CD14-positive monocyte (primary cell): ENCODE data around the gene ILK. TPM values are rescaled to one million over a fixed set of nuclear protein-coding genes. Genes with fewer than 3 reads are reported as not detected.

Experiments
- DNase-seq, 3 donors: peaks; one replicate each; pipeline ENCODE4 v3.0.0-alpha.2; 2011 to 2022
- H2AFZ ChIP-seq: 2 replicates; pipeline ENCODE4 v1.6.0; 2012; ENCODE audit warnings: mild to moderate bottlenecking, low read depth, low read length, inconsistent platforms; ENCODE audit not compliant: insufficient read depth, poor library complexity, severe bottlenecking
- H3K27ac ChIP-seq, 2 donors: 1 replicate in 1 of 2; 2 replicates in 1 of 2; pipeline ENCODE4 v1.5.1; 2012 to 2013; ENCODE audit warnings: low read length in 2 of 2, control low read depth in 1 of 2, inconsistent platforms in 1 of 2, low read depth in 1 of 2, mild to moderate bottlenecking in 1 of 2
- H3K27me3 ChIP-seq, 2 donors: one replicate each; pipeline versions ENCODE4 v1.6.0 to v1.6.1; 2011 to 2013; ENCODE audit warnings: low read length in 2 of 2; ENCODE audit not compliant: control insufficient read depth in 2 of 2, insufficient read depth in 2 of 2
- H3K36me3 ChIP-seq, 2 donors: replicated peaks in 1 of 2; 1 replicate in 1 of 2; 2 replicates in 1 of 2; pipeline versions ENCODE4 v1.5.1 to v1.6.1; 2012 to 2013; ENCODE audit warnings: low read length in 2 of 2, control low read depth in 1 of 2, inconsistent platforms in 1 of 2, mild to moderate bottlenecking in 1 of 2; ENCODE audit not compliant: insufficient read depth in 2 of 2, control insufficient read depth in 1 of 2
- H3K4me1 ChIP-seq, 2 donors: 1 replicate in 1 of 2; 2 replicates in 1 of 2; pipeline versions ENCODE4 v1.5.1 to v1.6.1; 2012 to 2013; ENCODE audit warnings: low read length in 2 of 2, control low read depth in 1 of 2, inconsistent platforms in 1 of 2, mild to moderate bottlenecking in 1 of 2, moderate library complexity in 1 of 2; ENCODE audit not compliant: insufficient read depth in 2 of 2, control insufficient read depth in 1 of 2
- H3K4me2 ChIP-seq: replicated peaks from 2 replicates; pipeline ENCODE3; 2012; ENCODE audit warnings: low read length, moderate library complexity, mild to moderate bottlenecking; ENCODE audit not compliant: poor library complexity, severe bottlenecking; ENCODE audit errors: extremely low read depth
- H3K4me3 ChIP-seq, 3 experiments: fragments of 200-600 bp in 1 of 3; sonication (generic) in 1 of 3; replicated peaks in 1 of 3; 1 replicate in 2 of 3; 2 replicates in 1 of 3; pipeline ENCODE4 v1.5.1; 2011 to 2013; ENCODE audit warnings: low read length in 3 of 3, mild to moderate bottlenecking in 3 of 3, control low read depth in 2 of 3, low read depth in 2 of 3, inconsistent platforms in 1 of 3, moderate library complexity in 1 of 3
- H3K79me2 ChIP-seq: 2 replicates; pipeline ENCODE4 v1.6.0; 2012; ENCODE audit warnings: mild to moderate bottlenecking, control low read depth, inconsistent platforms, low read length, moderate library complexity; ENCODE audit not compliant: insufficient read depth
- H3K9ac ChIP-seq: 2 replicates; pipeline ENCODE4 v1.6.0; 2017; ENCODE audit warnings: low read length, mild to moderate bottlenecking; ENCODE audit not compliant: insufficient read depth, poor library complexity, severe bottlenecking
- H3K9me3 ChIP-seq, 2 donors: replicated peaks in 1 of 2; 1 replicate in 1 of 2; 2 replicates in 1 of 2; pipeline versions ENCODE4 v1.5.1 to v1.6.1; 2012 to 2013; ENCODE audit warnings: low read length in 2 of 2, control low read depth in 1 of 2; ENCODE audit not compliant: control insufficient read depth in 1 of 2, insufficient read depth in 1 of 2
- H4K20me1 ChIP-seq: 2 replicates; pipeline ENCODE4 v1.6.0; 2012; ENCODE audit warnings: mild to moderate bottlenecking, low read length, control low read depth, moderate library complexity; ENCODE audit not compliant: insufficient read depth
- H3K27ac Mint-ChIP-seq, 7 donors: one replicate each; pipeline ENCODE4 v1.8.0; 2020; ENCODE audit warnings: mild to moderate bottlenecking in 7 of 7, mixed read lengths in 7 of 7, moderate library complexity in 6 of 7, inconsistent platforms in 2 of 7
- H3K27me3 Mint-ChIP-seq, 3 donors: one replicate each; pipeline ENCODE4 v1.8.0; 2021 to 2022; ENCODE audit warnings: low read depth in 3 of 3, mild to moderate bottlenecking in 3 of 3, mixed read lengths in 3 of 3, moderate library complexity in 3 of 3, inconsistent platforms in 1 of 3
- H3K36me3 Mint-ChIP-seq, 2 donors: one replicate each; pipeline ENCODE4 v1.8.0; 2020; ENCODE audit warnings: mixed read lengths in 2 of 2, inconsistent platforms in 1 of 2, mild to moderate bottlenecking in 1 of 2
- H3K4me1 Mint-ChIP-seq: one replicate; pipeline ENCODE4 v1.8.0; 2020; ENCODE audit warnings: mild to moderate bottlenecking, mixed read lengths
- H3K4me3 Mint-ChIP-seq, 2 donors: one replicate each; pipeline ENCODE4 v1.8.0; 2020; ENCODE audit warnings: mild to moderate bottlenecking in 2 of 2, mixed read lengths in 2 of 2, moderate library complexity in 1 of 2
- H3K9me3 Mint-ChIP-seq, 7 donors: one replicate each; pipeline ENCODE4 v1.8.0; 2020 to 2022; ENCODE audit warnings: mixed read lengths in 7 of 7, mild to moderate bottlenecking in 6 of 7, moderate library complexity in 6 of 7, inconsistent platforms in 2 of 7
- CTCF ChIP-seq: fragments of 200-600 bp; IDR thresholded peaks from one replicate; pipeline ENCODE4 v1.8.0; 2022; ENCODE audit warnings: antibody characterized with exemption, mild to moderate bottlenecking
- WGBS: methylation state at CpG from one replicate; pipeline ENCODE4 v1.1.5; 2013; ENCODE audit warnings: missing lambda C conversion rate; ENCODE audit not compliant: insufficient coverage; 5-methylcytosine and 5-hydroxymethylcytosine counted together
- intact Hi-C, 2 donors: fragments of 100-400 bp; cut with micrococcal nuclease; formaldehyde crosslinking; loops; one replicate each; pipeline versions ENCODE4 v1.15.0 to v1.15.1; 2023
- polyA plus RNA-seq, 3 donors: library from polyadenylated mRNA; depleted of rRNA in 1 of 3; unstranded in 2 of 3; stranded (reverse) in 1 of 3; fragments of 300-500 nt in 2 of 3; fragments of >200 nt in 1 of 3; fragmentation: Illumina TruSeq in 2 of 3; gene quantifications; 1 replicate in 2 of 3; 2 replicates in 1 of 3; pipeline ENCODE4 v1.2.3, GENCODE V29; 2012 to 2021

ILK gene
- polyA plus RNA-seq, 3 donors = 165 to 271 (median 250) TPM

GRCh38 chr11:6625832-6626420 lies 22.4 kb downstream of the ILK start:
- 92% methylated on average over 15 of the region's 17 CpGs for WGBS
- Histone ChIP-seq H3K9ac (no peak overlapping the region), H3K27me3 (no peaks in the 10 kb centered on the region), H3K4me3 (no peak overlapping the region), H3K4me2 (no peak overlapping the region), H3K27ac (no peak overlapping the region), H3K79me2 (no peaks in the 10 kb centered on the region), H2AFZ (no peak overlapping the region), H3K36me3 (no peaks in the 10 kb centered on the region), H3K4me1 (peaks cover 10 to 13% of the 10 kb centered on the region in 2 donors), H4K20me1 (no peaks in the 10 kb centered on the region), H3K9me3 (no peaks in the 10 kb centered on the region)
- Mint-ChIP-seq H3K9me3 (peaks cover 0 to 9% (median 0%) of the 10 kb centered on the region in 7 donors), H3K36me3 (no peaks in the 10 kb centered on the region), H3K27me3 (no peaks in the 10 kb centered on the region), H3K4me3 (no peak overlapping the region), H3K27ac (no peak overlapping the region), H3K4me1 (peaks cover 7% of the 10 kb centered on the region)
- TF ChIP-seq CTCF = no peak
- DNase-seq = no peak
- intact Hi-C loops = no loop called here

GRCh38 chr11:6626971-6627761 lies 23.6 kb downstream of the ILK start:
- no peaks in the 10 kb centered on the region for H3K36me3 ChIP-seq
- no peaks in the 10 kb centered on the region for H4K20me1 ChIP-seq
- H3K27ac ChIP-seq = no peak overlapping the region
- H3K4me2 ChIP-seq = no peak overlapping the region
- H3K9me3 ChIP-seq = no peaks in the 10 kb centered on the region
- no peaks in the 10 kb centered on the region for H3K36me3 Mint-ChIP-seq
- TF ChIP-seq CTCF = no peak
- no peak overlapping the region for H2AFZ ChIP-seq
- DNase-seq = no peak
- H3K27me3 Mint-ChIP-seq = peaks cover 0 to 2% (median 0%) of the 10 kb centered on the region in 3 donors
- H3K4me1 Mint-ChIP-seq = peaks cover 7% of the 10 kb centered on the region
- H3K27ac Mint-ChIP-seq = no peak overlapping the region
- no peaks in the 10 kb centered on the region for H3K27me3 ChIP-seq
- no peak overlapping the region for H3K9ac ChIP-seq
- H3K4me3 ChIP-seq = no peak overlapping the region
- intact Hi-C loops = no loop called here
- no peaks in the 10 kb centered on the region for H3K79me2 ChIP-seq
- peaks cover 0 to 9% (median 0%) of the 10 kb centered on the region in 7 donors for H3K9me3 Mint-ChIP-seq
- WGBS = 89% methylated on average over 15 of the region's 19 CpGs
- H3K4me3 Mint-ChIP-seq = peak overlapping the region in 1 of 2 donors; percentile 39
- H3K4me1 ChIP-seq = peaks cover 6 to 9% of the 10 kb centered on the region in 2 donors
